Aorta (tissue), 5 donors: ENCODE measurements around the gene GBA3. TPM values are rescaled to one million over a fixed set of nuclear protein-coding genes. Genes with fewer than 3 reads are reported as not detected.

Source experiments
- ATAC-seq: fragments of 200-7000 bp; cut with Tn5 transposase; one replicate; pipeline ENCODE4 v1.9.1; 2022; ENCODE audit warnings: moderate library complexity; ENCODE audit not compliant: low FRiP score
- DNase-seq, 2 donors: peaks; one replicate each; pipeline ENCODE4 v3.0.0-alpha.2; 2020
- H3K27ac ChIP-seq, 2 donors: one replicate each; pipeline ENCODE4 v1.5.1; 2013; ENCODE audit warnings: low read length in 2 of 2, mild to moderate bottlenecking in 2 of 2, moderate library complexity in 2 of 2, control low read depth in 1 of 2, inconsistent platforms in 1 of 2, low read depth in 1 of 2
- H3K27me3 ChIP-seq, 2 donors: one replicate each; pipeline ENCODE4 v1.6.1; 2013; ENCODE audit warnings: control low read depth in 1 of 2, low read length in 1 of 2, mild to moderate bottlenecking in 1 of 2, moderate library complexity in 1 of 2; ENCODE audit not compliant: insufficient read depth in 2 of 2, control insufficient read depth in 1 of 2
- H3K36me3 ChIP-seq, 2 donors: one replicate each; pipeline ENCODE4 v1.6.1; 2013; ENCODE audit warnings: control low read depth in 1 of 2, low read length in 1 of 2, mild to moderate bottlenecking in 1 of 2; ENCODE audit not compliant: insufficient read depth in 2 of 2, control insufficient read depth in 1 of 2
- H3K4me1 ChIP-seq, 2 donors: one replicate each; pipeline ENCODE4 v1.6.1; 2013; ENCODE audit warnings: low read length in 2 of 2, control low read depth in 1 of 2, mild to moderate bottlenecking in 1 of 2, moderate library complexity in 1 of 2; ENCODE audit not compliant: insufficient read depth in 2 of 2, control insufficient read depth in 1 of 2
- H3K4me3 ChIP-seq, 2 donors: one replicate each; pipeline ENCODE4 v1.5.1; 2013; ENCODE audit warnings: low read length in 2 of 2, control low read depth in 1 of 2, mild to moderate bottlenecking in 1 of 2
- H3K9me3 ChIP-seq: one replicate; pipeline ENCODE4 v1.6.1; 2013; ENCODE audit warnings: mild to moderate bottlenecking, low read length; ENCODE audit not compliant: control insufficient read depth
- WGBS, 2 donors: extraction: QIAGEN DNeasy Blood & Tissue Kit; methylation state at CpG; one replicate each; pipeline ENCODE4 v1.1.7; 2013; 5-methylcytosine and 5-hydroxymethylcytosine counted together
- intact Hi-C, 2 donors: fragments of 100-400 bp; cut with DNase I; formaldehyde crosslinking; loops; one replicate each; pipeline versions ENCODE4 v1.14.2 to v1.15.0; 2022
- polyA plus RNA-seq, 2 donors: library from polyadenylated mRNA; stranded (reverse); fragments of 200-250 nt; gene quantifications; one replicate each; pipeline ENCODE4 v1.2.3, GENCODE V29; 2013
- total RNA-seq, 2 donors: library from RNA; stranded (reverse); fragmentation: NEBNext Ultra II Directional; extraction: Animal tissue kit (Norgen Biotek cat#: 25700); gene quantifications; one replicate each; pipeline ENCODE4 v1.2.1, GENCODE V29; 2021
- donor health status: healthy with polysubstance abuse.
- donor health status: Bipolar disorder and iron deficiency.
- donor health status: DM: no; HTN: no; CAD: no.
- donor health status: DM: no; HTN: no; CAD: no.
- donor health status: DM: yes; HTN: yes; CAD: no.

The GBA3 gene
- total and polyA plus RNA-seq, 4 donors, result 59.6 TPM; not detected in 3

DNA sequence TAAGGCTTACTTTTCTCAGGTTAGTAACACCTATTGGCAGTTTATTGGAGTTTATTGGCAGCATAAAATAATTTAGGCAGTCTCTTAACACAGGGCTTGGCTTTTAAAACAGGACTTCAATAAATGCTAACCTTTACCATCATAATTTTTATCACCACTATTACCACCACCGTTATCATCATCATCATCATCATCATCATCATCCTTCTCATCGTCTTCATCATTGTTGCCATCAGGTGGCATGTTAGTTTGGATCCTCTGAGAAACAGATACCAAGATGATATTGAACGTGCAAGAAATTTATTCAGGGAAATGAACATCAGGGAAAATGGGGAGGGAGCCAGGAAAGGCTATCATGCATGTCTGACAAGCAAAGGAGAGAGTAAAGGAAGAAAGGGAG lies 16.2 kb downstream of the GBA3 start:
- DNase-seq (no peak), ATAC-seq (no peak)
- WGBS, 2 donors, result 82% methylated on average over 3 of the region's 3 CpGs
- no peak overlapping the region for H3K27ac ChIP-seq
- no peak overlapping the region for H3K4me3 ChIP-seq
- H3K36me3 ChIP-seq, result no peaks in the 10 kb centered on the region
- intact Hi-C loops, result no loop called here
- H3K9me3 ChIP-seq, result no peaks in the 10 kb centered on the region
- no peaks in the 10 kb centered on the region for H3K27me3 ChIP-seq
- H3K4me1 ChIP-seq, result peaks cover 0 to 1% of the 10 kb centered on the region in 2 donors

DNA sequence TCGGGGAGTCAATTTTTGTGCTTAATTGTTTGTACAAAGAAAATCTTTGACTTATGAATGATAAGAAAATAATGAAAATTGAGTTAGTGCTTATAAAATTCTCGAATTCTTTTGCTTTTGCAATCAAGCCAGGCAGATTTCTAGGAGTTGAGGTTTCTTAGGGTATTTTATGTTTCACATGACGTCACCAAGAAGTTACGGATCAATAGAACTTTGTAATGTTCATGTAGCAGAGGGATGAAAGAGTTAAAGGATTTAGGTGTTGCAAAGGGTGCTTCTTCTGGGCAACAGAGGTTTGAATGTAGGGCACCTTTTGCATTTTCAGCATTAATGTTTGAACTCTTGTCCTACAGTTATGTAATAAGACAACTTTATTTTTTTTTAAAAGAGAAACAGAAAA lies 19.4 kb downstream of the GBA3 start:
- DNase-seq (no peak), ATAC-seq (no peak)
- intact Hi-C loops, result no loop called here
- WGBS, 2 donors, result 76 to 79% methylated on average over 4 of the region's 4 CpGs
- Histone ChIP-seq H3K27ac (no peak overlapping the region), H3K9me3 (no peaks in the 10 kb centered on the region), H3K4me1 (peaks cover 0 to 1% of the 10 kb centered on the region in 2 donors), H3K36me3 (no peaks in the 10 kb centered on the region), H3K4me3 (no peak overlapping the region), H3K27me3 (no peaks in the 10 kb centered on the region)

DNA sequence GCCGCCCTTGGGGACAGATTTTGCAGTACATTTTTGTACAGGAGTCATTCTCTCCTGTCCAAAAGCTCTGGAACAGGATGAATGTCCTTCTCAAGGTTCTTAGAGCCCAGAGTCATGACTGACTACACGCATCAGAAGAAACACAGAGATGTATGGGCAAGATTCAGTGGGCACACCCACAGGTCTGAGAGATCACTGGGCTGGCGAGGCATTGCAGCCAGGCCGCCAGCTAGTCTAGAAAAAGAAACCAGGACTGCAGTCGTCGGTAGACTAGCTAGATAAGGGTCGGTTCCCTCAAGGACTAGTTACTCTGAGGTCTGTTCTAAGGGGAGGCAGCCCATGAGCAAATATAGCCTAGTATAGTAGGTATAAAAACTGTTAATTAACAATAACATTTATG lies 19.8 kb downstream of the GBA3 start:
- 40 to 44% methylated on average over 7 of the region's 7 CpGs for WGBS, 2 donors
- Histone ChIP-seq H3K4me1 (peaks cover 0 to 1% of the 10 kb centered on the region in 2 donors), H3K27me3 (no peaks in the 10 kb centered on the region), H3K27ac (no peak overlapping the region), H3K36me3 (no peaks in the 10 kb centered on the region), H3K4me3 (no peak overlapping the region), H3K9me3 (no peaks in the 10 kb centered on the region)
- no peak for ATAC-seq
- intact Hi-C loops, result no loop called here
- DNase-seq, result no peak

DNA sequence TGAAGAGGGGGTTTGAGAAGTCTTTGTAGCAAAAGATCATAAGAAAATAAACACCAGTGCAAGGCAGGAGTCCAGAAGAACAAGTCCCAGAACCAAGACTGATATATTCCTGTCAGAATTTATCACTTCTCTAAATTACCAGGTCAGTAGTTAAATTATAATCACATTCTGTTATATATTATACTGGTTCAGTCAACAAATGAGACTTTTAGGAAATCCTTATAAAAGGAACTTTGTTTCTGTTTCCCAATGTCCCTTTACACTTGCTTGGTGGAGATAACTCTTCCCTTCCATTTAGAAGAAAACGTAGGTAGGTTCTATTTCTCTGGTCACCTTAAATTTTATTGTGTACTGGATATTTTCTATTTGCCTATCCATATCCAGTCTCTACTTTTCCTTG lies 21.1 kb downstream of the GBA3 start:
- no peak overlapping the region for H3K4me3 ChIP-seq
- no peaks in the 10 kb centered on the region for H3K27me3 ChIP-seq
- H3K9me3 ChIP-seq, result no peaks in the 10 kb centered on the region
- ATAC-seq, result no peak
- no peaks in the 10 kb centered on the region for H3K36me3 ChIP-seq
- no peak for DNase-seq
- intact Hi-C loops, result no loop called here
- peaks cover 0 to 1% of the 10 kb centered on the region in 2 donors for H3K4me1 ChIP-seq
- no peak overlapping the region for H3K27ac ChIP-seq
- WGBS, 2 donors, result 84 to 97% methylated on average over 1 of the region's 1 CpG

DNA sequence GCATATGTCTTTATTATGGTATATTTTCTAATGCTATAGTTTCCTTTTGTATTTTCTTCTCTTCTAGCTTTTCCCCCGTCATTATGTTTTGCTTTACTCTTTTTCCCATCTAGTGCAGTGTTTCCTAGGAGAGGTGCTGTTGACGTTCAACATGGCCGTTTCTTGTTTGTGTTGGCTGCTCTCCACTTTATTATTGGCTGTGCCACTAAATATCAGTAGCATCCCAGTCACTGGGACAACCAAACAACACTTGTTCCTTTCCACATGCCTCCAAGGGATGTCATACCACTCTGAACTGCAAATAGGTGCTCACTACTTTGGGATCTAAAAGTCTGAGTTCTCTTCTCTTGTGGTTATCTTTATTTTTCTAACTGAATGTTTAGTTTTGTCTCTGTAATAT lies 26.5 kb downstream of the GBA3 start:
- ATAC-seq, result no peak
- Histone ChIP-seq H3K4me1 (no peaks in the 10 kb centered on the region), H3K27me3 (no peaks in the 10 kb centered on the region), H3K4me3 (no peak overlapping the region), H3K27ac (no peak overlapping the region), H3K36me3 (no peaks in the 10 kb centered on the region), H3K9me3 (no peaks in the 10 kb centered on the region)
- DNase-seq, result no peak
- 21 to 36% methylated on average over 3 of the region's 3 CpGs for WGBS, 2 donors
- intact Hi-C loops, result no loop called here

DNA sequence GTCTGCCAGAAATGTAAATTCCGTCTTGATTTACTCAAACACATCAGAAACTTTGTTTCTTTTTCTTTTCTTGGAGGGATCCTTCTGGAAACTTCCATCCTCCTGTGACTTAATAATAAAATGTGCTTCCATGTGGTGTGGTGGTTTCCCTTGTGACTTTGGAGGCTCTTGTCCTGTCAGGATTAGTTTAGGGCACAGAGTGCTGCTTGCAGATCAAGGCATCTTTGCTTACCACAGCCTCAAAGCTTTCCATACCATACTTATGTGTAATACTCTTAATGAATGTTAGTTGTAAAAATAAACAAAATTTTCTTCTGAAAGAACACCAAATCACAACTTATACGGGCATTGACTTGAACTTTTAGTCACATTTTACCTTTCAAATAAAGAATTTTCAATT lies 27.4 kb downstream of the GBA3 start:
- no peaks in the 10 kb centered on the region for H3K27me3 ChIP-seq
- no peaks in the 10 kb centered on the region for H3K36me3 ChIP-seq
- no peaks in the 10 kb centered on the region for H3K9me3 ChIP-seq
- ATAC-seq (no peak), DNase-seq (no peak)
- no peaks in the 10 kb centered on the region for H3K4me1 ChIP-seq
- H3K27ac ChIP-seq, result no peak overlapping the region
- WGBS, 2 donors, result 54 to 60% methylated on average over 2 of the region's 2 CpGs
- intact Hi-C loops, result no loop called here
- no peak overlapping the region for H3K4me3 ChIP-seq

DNA sequence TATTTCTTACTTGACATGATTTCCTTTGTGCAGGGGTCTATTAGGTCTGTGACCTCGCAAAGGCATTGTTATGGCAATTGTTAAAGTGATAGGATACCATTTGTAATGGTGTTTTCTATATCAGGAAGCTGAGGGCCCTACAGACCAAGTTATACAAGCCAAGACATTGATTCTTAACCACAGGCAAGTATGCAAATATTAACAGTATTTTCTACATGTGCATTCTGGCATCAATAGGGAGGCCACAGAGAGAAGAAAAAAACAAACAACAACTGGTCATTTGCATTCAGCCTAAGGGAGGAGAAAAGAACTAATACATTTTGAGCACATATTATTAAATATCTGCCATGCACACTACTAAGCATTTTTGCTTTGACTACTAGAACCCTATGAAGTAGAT lies 28.5 kb downstream of the GBA3 start:
- no peak overlapping the region for H3K4me3 ChIP-seq
- 54 to 68% methylated on average over 1 of the region's 1 CpG for WGBS, 2 donors
- DNase-seq, result no peak
- H3K27me3 ChIP-seq, result no peaks in the 10 kb centered on the region
- no peak for ATAC-seq
- H3K4me1 ChIP-seq, result no peaks in the 10 kb centered on the region
- no peaks in the 10 kb centered on the region for H3K9me3 ChIP-seq
- H3K36me3 ChIP-seq, result no peaks in the 10 kb centered on the region
- intact Hi-C loops, result no loop called here
- no peak overlapping the region for H3K27ac ChIP-seq

DNA sequence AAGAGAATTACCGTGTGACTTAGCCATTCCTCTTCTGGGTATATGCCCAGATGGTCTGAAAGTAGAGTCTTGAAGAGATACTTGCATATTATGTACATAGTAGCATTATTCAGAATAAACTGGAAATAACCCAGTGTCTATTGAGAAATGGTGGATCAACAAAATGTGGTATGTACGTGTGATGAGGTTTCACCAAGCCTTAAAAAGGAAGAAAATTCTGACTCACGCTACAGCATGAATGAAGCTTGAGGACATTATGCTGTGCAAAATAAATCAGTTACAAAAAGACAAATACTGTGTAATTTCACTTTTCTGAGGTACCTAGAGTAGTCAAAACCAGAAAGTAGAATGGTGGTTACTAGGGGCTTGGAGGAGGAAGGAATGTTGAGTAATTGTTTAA lies 37.3 kb downstream of the GBA3 start:
- 84 to 88% methylated on average over 3 of the region's 3 CpGs for WGBS, 2 donors
- Histone ChIP-seq H3K4me1 (no peaks in the 10 kb centered on the region), H3K27ac (no peak overlapping the region), H3K9me3 (no peaks in the 10 kb centered on the region), H3K4me3 (no peak overlapping the region), H3K27me3 (peaks cover 0 to 2% of the 10 kb centered on the region in 2 donors), H3K36me3 (no peaks in the 10 kb centered on the region)
- ATAC-seq, result no peak
- intact Hi-C loops, result no loop called here
- DNase-seq, result no peak

DNA sequence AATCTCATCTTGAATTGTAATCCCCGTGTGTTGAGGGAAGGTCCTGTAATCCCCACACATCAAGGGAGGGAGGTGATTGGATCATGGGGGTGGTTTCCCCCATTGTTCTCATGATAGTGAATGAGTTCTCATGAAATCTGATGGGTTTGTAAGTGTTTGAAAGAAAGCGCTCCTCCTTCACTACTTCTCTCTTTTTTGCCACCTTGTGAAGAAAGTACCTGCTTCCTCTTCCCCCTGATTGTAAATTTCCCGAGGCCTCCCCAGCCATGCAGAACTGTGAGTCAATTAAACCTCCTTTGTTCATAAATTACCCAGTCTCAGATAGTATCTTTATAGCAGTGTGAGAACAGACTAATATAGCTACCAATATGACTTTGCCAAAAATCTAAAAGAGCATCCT lies 41.1 kb downstream of the GBA3 start:
- 80 to 85% methylated on average over 3 of the region's 3 CpGs for WGBS, 2 donors
- peaks cover 0 to 2% of the 10 kb centered on the region in 2 donors for H3K27me3 ChIP-seq
- no peak for DNase-seq
- ATAC-seq, result no peak
- H3K27ac ChIP-seq, result no peak overlapping the region
- H3K9me3 ChIP-seq, result no peaks in the 10 kb centered on the region
- H3K4me1 ChIP-seq, result no peaks in the 10 kb centered on the region
- H3K36me3 ChIP-seq, result no peaks in the 10 kb centered on the region
- H3K4me3 ChIP-seq, result no peak overlapping the region
- intact Hi-C loops, result no loop called here
